ENCODE results near the gene GHRH. TPM values are rescaled to one million over a fixed set of nuclear protein-coding genes. Genes with fewer than 3 reads are reported as not detected.

The GHRH gene
- total RNA-seq, 4 donors from 2014 or later, result not detected

DNA sequence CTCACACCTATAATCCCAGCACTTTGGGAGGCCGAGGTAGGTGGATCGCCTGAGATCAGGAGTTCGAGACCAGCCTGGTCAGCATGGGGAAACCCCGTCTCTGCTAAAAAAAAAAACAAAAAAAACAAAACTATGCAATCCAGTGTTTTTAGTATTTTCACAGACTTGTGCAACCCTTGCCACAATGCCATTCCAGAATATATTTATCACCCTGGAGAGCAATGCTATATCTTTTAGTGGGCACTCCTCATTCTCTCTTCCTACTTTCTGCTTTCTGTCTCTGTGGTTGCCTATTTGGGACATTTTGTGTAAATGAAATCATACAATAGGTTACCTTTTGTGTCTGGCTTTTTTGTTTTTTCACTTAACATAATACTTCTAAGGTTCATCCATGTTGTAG lies 43.2 kb downstream of the GHRH start:
- intact Hi-C loops (cut with DNase I), result no loop called here
- H3K36me3 ChIP-seq, result peaks cover 4 to 35% of the 10 kb centered on the region in 2 donors

DNA sequence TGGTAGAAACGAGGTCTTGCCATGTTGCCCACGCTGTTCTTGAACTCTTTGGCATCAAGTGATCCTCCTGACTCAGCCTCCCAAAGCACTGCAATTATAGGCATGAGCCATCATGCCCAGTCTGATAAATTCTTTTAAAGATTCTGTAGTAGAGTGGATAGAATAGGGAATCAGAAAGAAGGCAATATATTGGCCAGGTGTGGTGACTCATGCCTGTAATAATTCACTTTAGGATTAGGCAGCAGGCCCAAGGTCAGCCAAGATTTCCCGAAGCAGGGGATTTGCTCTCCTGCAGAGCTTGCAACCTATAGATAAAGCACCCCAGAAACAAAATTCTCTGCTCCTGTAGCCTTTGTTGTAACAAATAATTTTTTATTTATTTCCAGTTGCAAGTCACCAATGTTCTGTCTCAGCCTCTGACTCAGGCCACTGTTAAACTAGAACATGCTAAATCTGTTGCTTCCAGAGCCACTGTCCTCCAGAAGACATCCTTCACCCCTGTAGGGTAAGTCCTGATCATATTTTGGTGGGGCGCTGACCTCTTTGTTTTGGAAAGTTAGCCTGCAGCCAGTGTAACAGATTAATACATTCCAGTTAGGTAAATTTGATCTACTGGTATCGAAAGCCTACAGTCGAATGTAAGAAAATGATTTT lies 51.8 kb downstream of the GHRH start:
- 94 to 96% methylated on average over 6 of the region's 6 CpGs for WGBS, 2 donors
- TF ChIP-seq POLR2A (IDR thresholded peaks at IDR 0.05), result no peak
- TF ChIP-seq, protein P1, sequence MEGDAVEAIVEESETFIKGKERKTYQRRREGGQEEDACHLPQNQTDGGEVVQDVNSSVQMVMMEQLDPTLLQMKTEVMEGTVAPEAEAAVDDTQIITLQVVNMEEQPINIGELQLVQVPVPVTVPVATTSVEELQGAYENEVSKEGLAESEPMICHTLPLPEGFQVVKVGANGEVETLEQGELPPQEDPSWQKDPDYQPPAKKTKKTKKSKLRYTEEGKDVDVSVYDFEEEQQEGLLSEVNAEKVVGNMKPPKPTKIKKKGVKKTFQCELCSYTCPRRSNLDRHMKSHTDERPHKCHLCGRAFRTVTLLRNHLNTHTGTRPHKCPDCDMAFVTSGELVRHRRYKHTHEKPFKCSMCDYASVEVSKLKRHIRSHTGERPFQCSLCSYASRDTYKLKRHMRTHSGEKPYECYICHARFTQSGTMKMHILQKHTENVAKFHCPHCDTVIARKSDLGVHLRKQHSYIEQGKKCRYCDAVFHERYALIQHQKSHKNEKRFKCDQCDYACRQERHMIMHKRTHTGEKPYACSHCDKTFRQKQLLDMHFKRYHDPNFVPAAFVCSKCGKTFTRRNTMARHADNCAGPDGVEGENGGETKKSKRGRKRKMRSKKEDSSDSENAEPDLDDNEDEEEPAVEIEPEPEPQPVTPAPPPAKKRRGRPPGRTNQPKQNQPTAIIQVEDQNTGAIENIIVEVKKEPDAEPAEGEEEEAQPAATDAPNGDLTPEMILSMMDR (IDR thresholded peaks at IDR 0.05), result no peak
- no peak for DNase-seq

More for the DNA sequence above, 43.2 kb downstream of the GHRH start:
- no peak for TF ChIP-seq POLR2A (IDR thresholded peaks at IDR 0.05)
- TF ChIP-seq, protein P1 (IDR thresholded peaks at IDR 0.05), result no peak
- Histone ChIP-seq H3K4me1 (peaks cover 0 to 6% of the 10 kb centered on the region in 2 donors), H3K27me3 (no peaks in the 10 kb centered on the region), H3K27ac (no peak overlapping the region), H3K4me3 (replicated peaks in 1 of 3) (no peak overlapping the region), H3K9me3 (no peaks in the 10 kb centered on the region)
- DNase-seq, result no peak
- WGBS, 2 donors, result 95 to 98% methylated on average over 4 of the region's 4 CpGs

DNA sequence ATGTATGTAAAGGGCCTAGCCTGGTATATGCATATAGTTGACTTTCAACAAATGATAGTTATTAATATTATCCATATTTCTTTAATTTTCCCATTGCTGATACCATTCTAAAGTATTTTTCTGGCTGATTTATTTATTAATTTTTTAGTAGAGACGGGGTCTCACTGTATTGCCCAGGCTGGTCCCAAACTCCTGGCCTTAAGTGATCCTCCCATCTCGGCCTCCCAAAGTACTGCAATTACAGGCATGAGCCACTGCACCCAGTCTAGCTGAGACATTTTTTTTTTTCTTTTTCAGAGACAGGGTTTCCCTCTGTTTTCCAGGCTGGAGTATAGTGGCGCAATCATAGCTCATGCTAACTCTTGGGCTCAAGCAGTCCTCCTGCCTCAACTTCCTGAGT lies 52.4 kb downstream of the GHRH start:
- no peak overlapping the region for H3K27ac ChIP-seq
- WGBS, 2 donors, result 98% methylated on average over 3 of the region's 3 CpGs
- no peaks in the 10 kb centered on the region for H3K27me3 ChIP-seq
- DNase-seq, result no peak
- no peak overlapping the region for H3K4me3 ChIP-seq (replicated peaks in 1 of 3)
- H3K4me1 ChIP-seq, result no peaks in the 10 kb centered on the region
- H3K36me3 ChIP-seq, result peaks cover 61 to 93% of the 10 kb centered on the region in 2 donors
- intact Hi-C loops (cut with DNase I), result no loop called here
- no peak for TF ChIP-seq POLR2A (IDR thresholded peaks at IDR 0.05)
- TF ChIP-seq, protein P1 (IDR thresholded peaks at IDR 0.05), result no peak
- H3K9me3 ChIP-seq, result no peaks in the 10 kb centered on the region

More for the DNA sequence above, 51.8 kb downstream of the GHRH start:
- H3K27ac ChIP-seq, result no peak overlapping the region
- intact Hi-C loops (cut with DNase I), result no loop called here
- H3K9me3 ChIP-seq, result no peaks in the 10 kb centered on the region
- H3K27me3 ChIP-seq, result no peaks in the 10 kb centered on the region
- peaks cover 59 to 90% of the 10 kb centered on the region in 2 donors for H3K36me3 ChIP-seq
- H3K4me3 ChIP-seq (replicated peaks in 1 of 3), result no peak overlapping the region
- H3K4me1 ChIP-seq, result no peaks in the 10 kb centered on the region

DNA sequence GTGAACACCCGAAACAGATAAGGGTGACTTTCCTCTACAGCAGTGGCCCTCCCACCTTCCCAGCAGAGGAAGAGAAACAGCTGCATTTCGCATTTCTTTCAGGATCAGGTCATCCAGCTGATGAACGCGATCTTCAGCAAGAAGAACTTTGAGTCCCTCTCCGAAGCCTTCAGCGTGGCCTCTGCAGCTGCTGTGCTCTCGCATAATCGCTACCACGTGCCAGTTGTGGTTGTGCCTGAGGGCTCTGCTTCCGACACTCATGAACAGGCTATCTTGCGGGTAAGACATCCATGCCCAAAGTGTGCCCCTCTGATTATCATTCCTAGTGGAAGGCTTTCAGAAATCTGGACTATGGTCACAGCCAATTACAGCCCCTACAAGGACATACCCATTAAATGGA lies 54.4 kb downstream of the GHRH start:
- peaks cover 1 to 2% of the 10 kb centered on the region in 2 donors for H3K4me1 ChIP-seq
- intact Hi-C loops (cut with DNase I), result no loop called here
- TF ChIP-seq, protein P1 (IDR thresholded peaks at IDR 0.05), result no peak
- TF ChIP-seq POLR2A (IDR thresholded peaks at IDR 0.05), result no peak
- WGBS, 2 donors, result 96 to 99% methylated on average over 11 of the region's 11 CpGs
- DNase-seq, result no peak
- no peak overlapping the region for H3K4me3 ChIP-seq (replicated peaks in 1 of 3)
- no peaks in the 10 kb centered on the region for H3K27me3 ChIP-seq
- H3K9me3 ChIP-seq, result no peaks in the 10 kb centered on the region
- H3K36me3 ChIP-seq, result peaks cover 58 to 80% of the 10 kb centered on the region in 2 donors
- H3K27ac ChIP-seq, result no peak overlapping the region

DNA sequence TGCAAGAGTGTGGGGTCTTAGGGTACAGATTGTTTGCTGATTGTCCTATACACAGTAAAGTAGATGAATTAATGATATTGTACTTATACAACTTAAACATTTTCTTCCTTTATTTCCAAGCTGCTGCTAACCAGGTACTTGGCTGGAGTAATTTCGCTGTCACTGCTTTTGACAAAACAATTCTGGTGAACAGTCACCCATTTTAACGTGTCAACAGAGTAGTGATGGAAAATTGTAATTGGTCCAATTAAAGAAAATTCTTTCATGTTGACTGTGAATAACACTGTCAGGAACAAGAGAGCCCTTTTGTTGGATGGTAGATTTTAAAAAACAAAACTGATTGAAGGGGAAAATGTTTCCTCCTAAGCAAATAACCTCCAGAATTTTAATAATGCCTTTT lies 55.8 kb downstream of the GHRH start:
- intact Hi-C loops (cut with DNase I), result no loop called here
- Histone ChIP-seq H3K27ac (no peak overlapping the region), H3K36me3 (peaks cover 44 to 66% of the 10 kb centered on the region in 2 donors)

More for the DNA sequence above, 55.8 kb downstream of the GHRH start:
- no peak for TF ChIP-seq POLR2A (IDR thresholded peaks at IDR 0.05)
- TF ChIP-seq, protein P1 (IDR thresholded peaks at IDR 0.05), result no peak
- Histone ChIP-seq H3K9me3 (no peaks in the 10 kb centered on the region), H3K4me1 (peaks cover 4 to 15% of the 10 kb centered on the region in 2 donors), H3K4me3 (replicated peaks in 1 of 3) (no peak overlapping the region), H3K27me3 (no peaks in the 10 kb centered on the region)
- WGBS, 2 donors, result 70 to 74% methylated on average over 2 of the region's 2 CpGs
- no peak for DNase-seq

Data from thyroid gland (tissue), 4 donors.